HG02852 (cell line): ENCODE results near the gene KLHL33.

Experiments used
- ATAC-seq: cut with Tn5 transposase; IDR thresholded peaks from one replicate; pipeline ENCODE4 v1.9.1; 2021; ENCODE audit warnings: mild to moderate bottlenecking, moderate library complexity; ENCODE audit not compliant: unreplicated experiment

Gene KLHL33, protein sequence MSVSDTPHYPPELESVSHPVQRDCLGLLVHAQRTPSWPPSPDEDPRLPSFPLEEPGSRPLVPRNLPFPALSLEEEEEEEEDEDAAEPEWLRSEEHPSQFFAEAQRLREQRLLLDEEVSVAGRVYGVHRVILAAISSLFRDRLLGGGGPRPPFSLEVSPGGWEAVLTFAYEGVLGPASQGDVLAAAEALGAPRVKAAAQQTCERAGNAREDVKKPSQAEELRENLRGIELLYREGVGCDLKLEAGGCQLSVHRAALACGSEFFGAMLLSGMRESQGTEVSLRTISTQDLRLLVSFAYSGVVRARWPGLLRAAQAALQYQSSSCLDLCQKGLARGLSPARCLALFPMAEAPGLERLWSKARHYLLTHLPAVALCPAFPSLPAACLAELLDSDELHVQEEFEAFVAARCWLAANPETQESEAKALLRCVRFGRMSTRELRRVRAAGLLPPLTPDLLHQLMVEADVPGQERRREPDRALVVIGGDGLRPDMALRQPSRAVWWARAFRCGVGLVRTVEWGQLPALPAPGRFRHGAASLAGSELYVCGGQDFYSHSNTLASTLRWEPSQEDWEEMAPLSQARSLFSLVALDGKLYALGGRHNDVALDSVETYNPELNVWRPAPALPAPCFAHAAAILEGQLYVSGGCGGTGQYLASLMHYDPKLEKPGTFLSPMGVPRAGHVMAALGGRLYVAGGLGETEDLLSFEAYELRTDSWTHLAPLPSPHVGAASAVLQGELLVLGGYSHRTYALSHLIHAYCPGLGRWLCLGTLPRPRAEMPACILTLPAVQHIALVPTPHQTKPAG

DNA sequence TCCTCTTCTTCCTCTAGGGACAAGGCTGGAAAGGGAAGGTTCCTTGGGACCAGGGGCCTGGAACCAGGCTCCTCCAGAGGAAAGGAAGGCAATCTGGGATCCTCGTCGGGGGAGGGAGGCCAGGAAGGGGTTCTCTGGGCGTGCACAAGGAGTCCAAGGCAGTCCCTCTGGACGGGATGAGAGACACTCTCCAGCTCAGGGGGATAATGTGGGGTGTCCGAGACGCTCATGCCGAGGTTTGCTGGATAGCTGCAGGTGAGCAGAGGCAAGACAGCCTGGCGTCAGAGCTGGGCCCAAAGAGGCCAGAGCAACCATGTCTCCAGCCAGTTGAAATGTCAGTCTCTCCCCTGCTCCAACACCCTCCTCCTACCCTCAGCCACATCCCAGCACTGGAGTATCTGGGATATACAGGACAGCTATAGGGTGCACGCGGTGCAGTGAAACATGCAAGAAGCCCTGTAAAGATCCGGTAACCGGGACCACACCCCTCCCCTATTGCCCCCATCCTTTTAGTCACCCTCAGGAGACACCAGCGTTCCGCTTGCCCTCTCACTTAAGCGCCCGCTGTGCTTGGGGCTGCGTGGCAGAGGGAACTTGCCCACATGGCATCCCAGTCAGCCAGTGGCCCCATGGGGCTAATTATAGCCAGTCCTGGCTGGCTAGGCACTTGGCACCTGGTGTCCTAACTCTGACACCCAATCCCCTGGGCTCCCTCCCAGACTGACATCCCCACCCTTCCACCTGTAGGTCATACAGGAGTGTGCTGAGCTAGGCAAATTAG, at the start of gene KLHL33:
TSS of gene KLHL33 (minus strand) at position 585 of the 781 bp plus-strand sequence. CDS start at position 230, 355 bp downstream.
- ATAC-seq: no peak

DNA sequence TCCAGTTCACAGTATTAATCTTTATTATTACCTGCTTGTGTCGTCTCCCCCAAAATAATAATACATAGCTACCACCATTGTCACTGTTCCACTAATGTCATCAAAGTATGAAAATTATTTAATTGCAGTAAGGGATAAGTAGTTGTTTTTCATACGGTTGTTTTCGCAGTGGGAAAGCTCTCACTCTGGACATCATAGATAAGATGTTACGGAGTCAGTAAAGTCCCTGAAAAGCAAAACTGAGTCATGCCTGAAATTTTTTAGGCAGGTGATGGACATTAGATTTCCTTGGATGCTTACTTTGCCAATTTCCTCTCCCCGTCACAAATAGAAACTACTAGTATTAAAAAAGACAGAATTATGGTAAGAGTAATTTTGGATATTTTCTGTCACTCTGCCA, 46.4 kb upstream of the KLHL33 start:
- no peak for ATAC-seq

DNA sequence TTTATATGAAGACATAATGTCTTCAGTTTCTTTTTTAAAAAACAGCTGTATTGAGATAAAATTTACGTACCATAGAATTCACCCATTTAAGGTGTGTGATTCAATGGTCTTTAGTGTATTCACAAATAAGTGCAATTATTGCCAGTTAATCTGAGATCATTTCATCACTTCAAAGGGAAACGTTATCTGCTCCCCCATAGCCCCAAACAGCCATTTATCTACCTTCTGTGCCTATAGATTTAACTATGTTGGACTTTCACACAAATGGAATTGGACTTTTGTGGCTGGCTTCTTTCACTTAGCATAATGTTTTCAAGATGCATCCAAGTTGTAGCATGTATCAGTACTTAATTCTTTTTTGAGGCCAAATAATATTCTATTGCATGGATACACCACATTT, 42.9 kb upstream of the KLHL33 start:
- no peak for ATAC-seq

DNA sequence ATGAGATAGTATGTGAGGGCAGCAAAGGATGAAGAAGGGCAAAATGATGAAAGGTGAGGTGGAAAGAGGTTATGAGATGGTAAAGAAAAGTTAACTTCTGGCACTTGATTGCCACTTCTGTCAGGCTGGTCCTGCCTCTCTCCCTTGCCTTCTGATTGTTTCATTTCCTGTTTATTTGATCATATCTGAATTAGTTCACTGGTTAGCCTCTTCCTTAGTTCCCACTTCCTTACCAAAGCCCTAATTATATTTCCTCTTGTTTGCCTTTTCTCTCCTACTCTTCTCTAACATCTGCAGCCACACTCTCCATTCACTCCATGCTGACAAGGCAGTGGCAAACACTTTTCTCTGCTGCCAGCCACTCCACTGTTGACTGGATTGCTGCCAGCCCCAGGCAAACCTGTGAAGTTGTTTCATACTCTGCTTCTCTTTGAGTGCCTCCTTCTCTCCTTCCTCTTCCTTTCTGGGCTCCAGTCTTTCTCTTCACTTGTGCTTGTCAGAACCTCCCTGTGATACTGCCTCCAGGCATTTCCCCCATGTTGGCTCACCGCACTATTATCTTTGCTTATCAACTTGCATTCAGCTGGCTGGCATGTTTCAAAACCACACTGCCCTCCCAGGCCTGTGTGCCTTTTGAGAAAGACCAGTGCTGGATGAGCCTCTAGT, 41.4 kb upstream of the KLHL33 start:
- no peak for ATAC-seq

DNA sequence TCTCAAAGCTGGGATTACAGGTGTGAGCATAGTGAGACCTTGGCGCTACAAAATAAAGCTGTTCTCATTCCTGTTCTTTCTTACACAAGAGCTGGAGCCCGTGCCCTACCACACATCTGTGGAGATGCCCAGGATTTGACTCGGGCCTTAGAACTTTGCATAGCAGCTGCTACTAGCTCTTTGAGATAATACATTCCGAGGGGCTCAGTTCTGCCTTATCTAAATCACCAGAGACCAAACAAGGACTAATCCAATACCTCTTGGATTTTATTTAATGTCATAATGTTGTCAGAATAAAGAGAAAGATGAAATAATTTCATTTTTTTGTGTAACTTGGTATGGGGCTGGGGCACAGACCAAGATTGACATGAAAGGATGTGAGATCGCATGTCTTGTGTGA, 40.8 kb upstream of the KLHL33 start:
- ATAC-seq: no peak

DNA sequence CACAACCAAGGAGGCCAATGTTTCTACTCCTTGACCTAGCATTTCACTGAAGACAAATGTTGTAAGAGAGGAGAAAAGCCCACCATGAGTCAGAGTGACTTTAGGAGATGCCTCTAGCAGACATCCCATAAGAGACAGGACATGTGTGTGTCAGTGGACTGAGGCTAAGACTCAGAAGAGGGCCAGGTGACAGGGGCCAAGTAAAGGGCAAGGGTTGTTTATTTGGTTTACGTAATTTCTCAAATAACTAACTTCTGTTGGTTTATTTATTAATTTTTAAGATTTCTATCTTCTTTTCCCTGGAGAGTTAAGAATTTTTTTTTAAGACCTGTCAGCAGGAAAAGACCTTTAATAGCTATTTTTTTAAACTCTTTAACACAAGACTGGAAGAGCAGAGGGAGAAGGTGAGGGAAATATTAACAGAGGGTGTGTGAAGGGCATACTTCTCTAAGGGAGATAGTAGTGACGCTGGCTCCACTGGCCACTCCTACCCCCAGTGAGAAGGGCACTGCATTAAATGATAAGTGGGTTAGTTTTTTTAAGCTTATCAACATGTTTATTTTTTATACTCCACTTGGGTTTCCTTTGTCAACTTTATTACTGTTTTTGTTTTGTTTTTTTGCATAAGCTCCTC, 36.7 kb upstream of the KLHL33 start:
- no peak for ATAC-seq

DNA sequence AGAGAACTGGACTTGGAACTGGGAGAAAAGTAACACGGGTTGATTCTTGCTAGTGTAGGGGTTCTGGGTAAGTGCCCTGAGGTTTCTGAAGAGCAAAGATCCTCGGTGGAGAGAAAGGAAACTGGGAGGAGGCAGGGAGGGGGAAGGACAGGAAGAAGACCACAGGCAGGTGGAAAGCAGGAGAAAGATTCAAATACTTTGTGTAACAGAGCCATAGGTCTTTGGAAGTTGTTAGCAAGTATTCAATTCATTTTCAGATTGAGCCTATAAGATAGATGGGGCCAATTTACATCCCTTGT, 34.6 kb upstream of the KLHL33 start:
- no peak for ATAC-seq

DNA sequence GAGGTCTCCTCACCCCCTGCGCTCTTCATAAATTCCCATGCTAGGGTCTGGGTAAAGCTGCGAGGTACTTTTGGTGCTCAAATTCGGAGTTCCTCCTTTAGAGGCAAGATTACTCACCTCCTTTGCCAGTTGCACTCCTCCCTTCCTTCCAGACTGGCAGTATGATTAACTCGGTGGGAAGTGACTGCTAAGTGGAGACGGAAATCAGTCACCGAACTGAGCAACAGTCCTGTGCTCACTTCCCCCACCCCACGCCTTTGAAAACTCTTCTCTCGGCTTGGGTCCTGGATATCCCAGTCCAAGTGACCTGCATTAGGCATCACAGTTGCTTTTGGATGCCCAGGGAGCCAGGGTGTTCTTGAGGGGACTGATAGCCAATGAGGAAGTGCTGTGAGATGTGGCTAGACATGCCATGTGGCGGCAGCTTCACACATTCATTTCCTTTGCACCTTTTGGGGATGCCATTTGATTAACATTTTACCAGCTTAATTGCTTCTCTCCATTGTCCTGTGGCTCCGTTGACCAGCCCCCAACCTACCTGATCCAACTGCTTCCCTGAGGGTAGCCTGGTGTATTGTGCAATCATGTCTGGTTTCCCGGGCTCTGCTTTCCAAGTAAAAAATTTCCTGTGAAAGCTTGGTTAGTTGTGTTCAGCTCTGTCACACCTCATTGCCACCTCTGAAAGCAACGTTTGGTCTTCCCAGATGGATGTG, 34.1 kb upstream of the KLHL33 start:
- peak; percentile 28 for ATAC-seq

DNA sequence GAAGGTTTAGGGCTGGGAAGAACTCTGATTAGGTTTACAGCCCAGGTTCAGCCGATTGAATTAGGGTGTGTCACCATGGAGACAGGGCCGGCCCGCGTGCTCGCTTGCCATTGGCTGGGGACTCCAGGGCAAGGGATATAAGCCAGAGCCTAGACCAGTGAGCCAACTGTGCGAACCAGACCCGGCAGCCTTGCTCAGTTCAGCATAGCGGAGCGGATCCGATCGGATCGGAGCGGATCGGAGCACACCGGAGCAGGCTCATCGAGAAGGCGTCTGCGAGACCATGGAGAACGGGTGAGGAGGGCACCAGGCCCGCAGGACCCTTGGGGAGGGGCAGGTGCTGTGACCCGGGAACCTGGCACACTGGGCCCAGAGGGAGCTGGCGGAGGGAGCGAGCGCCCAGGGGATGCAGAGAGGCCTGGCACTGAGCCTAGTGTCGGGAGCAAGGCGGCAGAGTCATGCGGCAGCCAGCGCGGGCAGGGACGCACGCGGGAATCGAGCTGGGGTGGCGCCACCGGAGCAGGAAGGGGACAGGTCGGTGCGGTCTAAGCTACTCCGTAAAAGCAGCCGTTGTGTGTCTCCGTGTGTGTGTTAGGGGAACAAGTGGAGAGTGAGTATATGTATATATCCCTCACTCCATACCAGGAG, 33.4 kb upstream of the KLHL33 start, which contains the start of gene PNP:
TSS of gene PNP (plus strand) at position 165 of the 648 bp plus-strand sequence. CDS start at position 284, 119 bp downstream.
- ATAC-seq: peak; percentile 97

DNA sequence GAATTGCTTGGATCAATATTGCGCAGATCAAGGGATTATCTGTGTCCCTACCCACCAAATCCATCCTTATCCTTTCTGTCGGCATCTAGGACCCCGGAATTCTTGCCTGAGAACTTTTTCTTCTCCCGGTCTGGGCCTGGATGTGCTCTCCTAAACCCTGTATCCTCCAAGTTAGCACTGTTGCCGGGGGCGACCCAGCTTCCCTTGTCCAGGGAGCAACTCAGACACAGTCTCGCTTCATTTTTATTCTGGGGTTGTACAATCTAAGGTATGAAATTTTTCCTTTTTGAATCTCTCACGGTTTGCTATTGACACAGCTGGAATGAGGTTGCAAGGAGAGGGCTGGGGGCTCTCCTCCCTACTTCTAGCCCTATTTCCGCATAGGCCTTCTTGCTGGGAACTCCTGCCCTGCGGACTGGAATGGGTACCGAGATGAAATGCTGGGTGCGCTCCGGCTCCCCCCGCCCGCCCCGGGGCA, 32.8 kb upstream of the KLHL33 start:
- no peak for ATAC-seq

DNA sequence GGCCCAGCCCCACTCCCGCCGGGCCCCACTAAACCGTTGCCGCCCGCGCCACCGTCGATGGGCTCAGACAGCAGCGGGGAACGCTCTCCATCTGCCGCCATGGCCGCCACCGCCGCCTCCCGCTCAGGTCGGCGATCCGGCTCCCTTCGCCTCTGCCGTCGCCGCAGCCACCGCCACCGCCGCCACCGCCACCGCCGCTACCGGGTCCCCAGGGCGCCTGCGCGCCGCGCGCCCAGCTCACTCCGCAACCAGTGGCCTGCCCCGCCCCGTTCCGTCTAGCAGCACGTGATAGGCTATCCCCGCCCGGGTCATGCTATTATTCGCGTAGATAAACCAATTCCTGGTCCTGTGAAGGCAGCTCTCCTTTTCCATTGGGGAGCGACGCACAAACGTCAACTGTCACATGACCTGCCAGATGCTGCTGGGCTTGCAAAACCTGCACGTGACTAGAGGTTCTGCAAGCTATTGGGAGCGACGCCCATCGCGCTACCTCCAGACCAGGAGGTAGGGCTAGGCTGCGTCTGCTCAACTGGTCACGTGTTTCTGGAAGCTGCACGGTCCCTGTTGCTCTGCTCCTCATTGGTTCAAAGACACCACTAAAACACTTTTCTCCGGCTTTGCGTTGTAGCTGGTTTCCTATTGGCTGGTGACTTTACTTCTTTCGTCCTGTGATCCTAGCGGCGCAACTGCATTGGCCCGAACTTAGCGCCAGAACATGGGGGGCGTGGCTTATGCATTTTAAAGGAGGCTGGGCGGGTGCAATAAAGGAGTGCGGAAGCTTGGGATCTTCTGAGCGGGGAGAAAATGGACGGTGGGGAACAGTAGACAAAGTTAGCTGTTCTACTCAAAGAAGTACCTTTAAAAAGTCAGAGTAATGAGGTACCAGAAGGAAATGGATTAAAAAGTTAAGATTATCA, 25.5 kb upstream of the KLHL33 start, which contains the start of gene PIP4P1:
TSS of gene PIP4P1 (minus strand) at position 210 of the 917 bp plus-strand sequence. CDS start at position 101, 109 bp downstream.
- ATAC-seq: peak; percentile 93

DNA sequence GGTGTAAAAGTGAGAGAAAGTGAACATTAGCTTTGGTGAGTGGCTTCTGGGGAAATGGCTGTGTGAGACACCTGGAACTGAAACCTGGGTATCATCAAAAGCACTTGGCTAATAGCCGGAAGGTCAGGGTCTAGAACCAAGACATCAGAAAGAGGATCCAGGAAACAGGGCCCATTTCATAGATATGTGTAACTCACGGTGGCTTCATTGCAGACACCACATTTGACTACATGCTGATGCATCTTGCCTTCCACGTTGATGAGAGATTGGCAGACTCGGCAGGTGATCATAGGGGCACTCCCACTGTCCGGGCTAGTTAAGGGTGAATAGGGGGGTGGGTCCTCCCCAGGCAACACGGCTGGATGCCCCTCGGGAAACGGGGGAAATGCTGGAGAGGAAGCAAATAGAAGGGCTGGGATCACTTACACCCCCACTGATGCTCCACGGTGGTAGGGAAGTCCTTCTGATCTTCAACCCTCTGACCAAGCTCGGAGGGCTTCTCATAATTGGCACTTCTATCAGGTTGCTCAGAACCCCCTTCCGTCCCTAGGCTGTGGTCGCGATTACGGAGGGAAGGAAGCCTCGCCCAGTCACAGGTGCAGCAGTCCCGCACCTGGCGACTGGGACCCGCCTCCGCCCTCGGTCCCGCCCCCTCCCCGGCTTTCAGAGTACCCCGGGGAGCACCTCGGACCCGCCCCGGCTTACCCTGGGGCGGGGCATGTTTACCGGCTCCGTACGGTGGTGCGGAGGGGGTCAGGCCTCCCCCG, 24.7 kb upstream of the KLHL33 start:
- peak; percentile 7 for ATAC-seq

DNA sequence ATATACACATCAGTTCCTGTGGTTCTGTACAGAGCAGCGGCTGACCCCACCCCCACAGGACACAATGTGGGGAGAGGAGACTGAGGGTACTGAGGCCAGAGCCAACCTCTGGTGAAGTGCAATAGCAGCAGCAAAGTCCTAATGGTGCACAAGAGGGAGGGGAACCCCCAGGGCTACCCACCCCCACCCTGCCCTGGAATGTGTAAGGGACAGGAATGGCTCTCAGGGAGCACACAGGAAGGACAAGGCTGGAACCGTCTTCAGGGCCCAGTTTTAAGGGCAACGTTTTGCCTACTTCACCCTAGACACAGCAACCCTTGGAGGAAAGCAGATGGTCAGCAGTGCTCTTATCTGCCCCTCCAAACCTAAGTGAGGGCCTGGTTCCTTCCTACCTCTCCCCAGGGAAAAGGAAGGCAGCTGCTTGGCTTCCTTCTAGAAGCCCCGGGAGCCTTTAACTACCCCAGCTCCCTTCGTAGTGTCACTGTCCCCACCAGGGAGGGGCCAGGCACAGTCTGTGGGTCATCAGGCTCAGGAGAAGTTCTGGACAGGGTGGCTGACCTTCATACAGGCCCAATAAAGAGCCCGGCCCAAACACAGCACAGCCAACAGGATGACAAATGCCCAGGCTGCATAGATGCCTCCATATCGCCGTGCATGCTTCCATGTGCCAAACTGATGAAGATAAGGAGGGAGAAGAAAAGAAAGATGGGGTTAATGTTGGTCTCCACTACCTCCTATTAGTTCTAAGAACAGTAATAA, 22.2 kb upstream of the KLHL33 start:
- ATAC-seq: no peak

DNA sequence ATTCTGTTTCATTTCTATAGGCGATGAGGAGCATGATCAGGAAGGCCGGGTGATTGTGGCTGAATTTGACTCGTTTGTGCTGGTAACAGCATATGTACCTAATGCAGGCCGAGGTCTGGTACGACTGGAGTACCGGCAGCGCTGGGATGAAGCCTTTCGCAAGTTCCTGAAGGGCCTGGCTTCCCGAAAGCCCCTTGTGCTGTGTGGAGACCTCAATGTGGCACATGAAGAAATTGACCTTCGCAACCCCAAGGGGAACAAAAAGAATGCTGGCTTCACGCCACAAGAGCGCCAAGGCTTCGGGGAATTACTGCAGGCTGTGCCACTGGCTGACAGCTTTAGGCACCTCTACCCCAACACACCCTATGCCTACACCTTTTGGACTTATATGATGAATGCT, 21.0 kb upstream of the KLHL33 start:
- ATAC-seq: no peak

DNA sequence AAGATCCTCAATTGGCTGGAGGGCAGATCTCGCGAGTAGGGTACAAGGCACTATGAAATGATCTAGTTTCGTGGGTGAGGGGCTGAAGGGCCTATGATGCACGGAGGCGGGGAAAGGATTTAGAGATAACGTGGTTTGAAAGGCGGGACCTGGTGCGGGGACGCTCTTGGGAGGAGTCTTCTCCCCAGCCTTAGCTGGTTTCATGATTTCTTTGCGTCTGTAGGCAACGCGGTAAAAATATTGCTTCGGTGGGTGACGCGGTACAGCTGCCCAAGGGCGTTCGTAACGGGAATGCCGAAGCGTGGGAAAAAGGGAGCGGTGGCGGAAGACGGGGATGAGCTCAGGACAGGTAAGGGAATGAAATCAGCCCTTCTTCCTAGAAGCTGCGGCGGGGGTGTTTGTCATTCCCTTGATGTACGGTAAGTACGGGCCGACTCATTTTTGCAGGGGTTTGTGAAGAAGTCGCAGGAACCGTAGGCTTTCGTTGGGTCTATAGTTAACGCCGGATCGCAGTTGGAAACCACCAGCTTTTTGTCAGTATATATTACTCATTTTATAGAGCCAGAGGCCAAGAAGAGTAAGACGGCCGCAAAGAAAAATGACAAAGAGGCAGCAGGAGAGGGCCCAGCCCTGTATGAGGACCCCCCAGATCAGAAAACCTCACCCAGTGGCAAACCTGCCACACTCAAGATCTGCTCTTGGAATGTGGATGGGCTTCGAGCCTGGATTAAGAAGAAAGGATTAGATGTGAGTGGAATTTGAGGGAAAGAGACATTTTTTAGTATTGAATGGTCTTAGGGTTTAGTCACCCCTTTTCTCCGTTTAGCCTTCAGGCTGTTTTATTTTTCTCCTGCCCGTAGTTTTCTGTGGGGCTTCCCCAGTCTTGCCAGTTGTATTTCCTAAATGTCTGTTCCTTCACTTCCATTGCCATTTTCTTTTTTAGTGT, 19.7 kb upstream of the KLHL33 start:
- ATAC-seq: peak; percentile 54
